ENCODE results near the gene GCC1.

The GCC1 gene, protein sequence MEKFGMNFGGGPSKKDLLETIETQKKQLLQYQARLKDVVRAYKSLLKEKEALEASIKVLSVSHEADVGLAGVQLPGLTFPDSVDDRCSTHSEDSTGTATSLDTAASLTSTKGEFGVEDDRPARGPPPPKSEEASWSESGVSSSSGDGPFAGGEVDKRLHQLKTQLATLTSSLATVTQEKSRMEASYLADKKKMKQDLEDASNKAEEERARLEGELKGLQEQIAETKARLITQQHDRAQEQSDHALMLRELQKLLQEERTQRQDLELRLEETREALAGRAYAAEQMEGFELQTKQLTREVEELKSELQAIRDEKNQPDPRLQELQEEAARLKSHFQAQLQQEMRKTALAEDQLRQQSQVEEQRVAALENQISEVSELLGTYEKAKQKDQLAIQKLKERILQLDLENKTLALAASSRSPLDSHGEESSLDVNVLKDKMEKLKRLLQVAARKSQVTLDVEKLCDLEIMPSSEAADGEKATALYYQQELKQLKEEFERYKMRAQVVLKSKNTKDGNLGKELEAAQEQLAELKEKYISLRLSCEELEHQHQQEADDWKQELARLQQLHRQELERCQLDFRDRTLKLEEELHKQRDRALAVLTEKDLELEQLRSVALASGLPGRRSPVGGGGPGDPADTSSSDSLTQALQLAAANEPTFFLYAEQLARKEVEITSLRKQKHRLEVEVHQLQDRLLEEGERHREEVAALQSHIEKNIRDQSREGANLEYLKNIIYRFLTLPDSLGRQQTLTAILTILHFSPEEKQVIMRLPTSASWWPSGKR

DNA sequence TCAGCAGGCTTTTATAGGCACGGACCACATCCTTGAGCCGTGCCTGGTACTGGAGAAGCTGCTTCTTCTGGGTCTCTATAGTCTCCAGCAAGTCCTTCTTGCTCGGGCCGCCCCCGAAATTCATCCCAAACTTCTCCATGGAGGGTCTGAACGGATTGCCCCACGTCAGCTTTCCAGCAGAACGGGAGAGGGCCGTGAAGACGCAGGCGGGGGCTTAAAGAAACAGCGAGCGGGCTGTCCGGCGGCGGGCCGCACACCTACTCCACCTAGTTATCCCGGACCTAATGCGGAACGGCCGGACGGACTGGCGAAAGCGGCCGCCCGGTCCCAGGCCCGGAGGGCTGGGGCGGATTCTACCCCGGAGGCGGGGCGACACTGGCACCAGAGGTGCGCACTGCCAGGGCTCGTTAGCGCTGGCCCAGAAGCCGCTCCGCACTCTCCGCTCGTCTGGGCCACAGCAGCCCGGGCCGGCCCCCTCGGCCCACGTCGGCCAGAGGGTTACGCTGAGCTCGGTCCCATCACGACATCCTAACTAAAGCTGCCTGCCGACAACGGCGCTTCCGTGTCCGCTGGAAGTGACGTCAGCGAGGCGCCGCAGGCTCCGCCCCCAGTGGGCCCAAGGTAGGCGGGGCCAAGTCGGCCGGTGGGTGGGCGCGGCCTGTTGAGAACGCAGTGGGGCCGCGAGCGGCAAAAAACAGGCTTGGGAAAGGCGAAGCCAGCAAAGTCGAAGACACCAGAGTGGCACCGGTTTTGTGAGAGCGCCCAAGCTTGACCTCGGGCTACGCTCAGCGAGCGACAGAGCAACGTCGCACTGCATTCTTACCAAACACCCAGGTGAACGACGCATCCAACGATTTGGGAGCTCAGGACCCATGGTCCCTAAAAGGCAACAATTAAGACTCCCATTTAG lies at the start of gene GCC1:
GCC1 (minus strand) TSS at position 553 of the 910 bp plus-strand sequence; CDS start at position 139, 414 bp downstream.
- peak; percentile 53 for DNase-seq

DNA sequence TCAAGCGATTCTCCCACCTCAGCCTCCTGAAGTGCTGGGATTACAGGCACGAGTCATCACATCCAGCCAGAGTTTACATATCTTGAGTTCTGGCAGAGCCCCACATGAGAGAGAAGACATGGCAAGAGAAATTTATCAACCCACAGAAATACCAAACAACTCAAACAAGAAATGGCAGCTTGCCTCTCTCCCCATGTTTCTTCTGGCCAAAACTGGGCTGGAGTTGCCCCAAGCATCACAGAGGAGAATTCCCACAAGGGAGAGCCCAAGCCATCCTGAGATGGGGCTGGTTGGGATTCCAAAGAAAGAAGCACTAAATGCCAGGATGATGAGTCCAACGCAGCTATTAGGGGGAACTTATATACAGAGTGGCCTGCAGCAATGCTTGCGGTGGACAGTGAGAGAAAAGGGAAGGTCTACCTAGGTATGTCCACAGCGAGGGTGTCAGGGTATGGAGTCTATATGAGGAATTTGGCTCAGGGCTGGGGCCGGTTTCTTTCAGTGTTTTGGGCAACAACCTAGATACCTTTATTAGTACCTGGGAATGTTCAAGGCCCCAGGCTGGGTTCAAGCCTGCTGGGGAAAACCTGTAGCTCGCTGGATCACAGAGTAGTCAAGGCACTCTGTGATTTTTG lies 47.0 kb upstream of the GCC1 start:
- DNase-seq: no peak

DNA sequence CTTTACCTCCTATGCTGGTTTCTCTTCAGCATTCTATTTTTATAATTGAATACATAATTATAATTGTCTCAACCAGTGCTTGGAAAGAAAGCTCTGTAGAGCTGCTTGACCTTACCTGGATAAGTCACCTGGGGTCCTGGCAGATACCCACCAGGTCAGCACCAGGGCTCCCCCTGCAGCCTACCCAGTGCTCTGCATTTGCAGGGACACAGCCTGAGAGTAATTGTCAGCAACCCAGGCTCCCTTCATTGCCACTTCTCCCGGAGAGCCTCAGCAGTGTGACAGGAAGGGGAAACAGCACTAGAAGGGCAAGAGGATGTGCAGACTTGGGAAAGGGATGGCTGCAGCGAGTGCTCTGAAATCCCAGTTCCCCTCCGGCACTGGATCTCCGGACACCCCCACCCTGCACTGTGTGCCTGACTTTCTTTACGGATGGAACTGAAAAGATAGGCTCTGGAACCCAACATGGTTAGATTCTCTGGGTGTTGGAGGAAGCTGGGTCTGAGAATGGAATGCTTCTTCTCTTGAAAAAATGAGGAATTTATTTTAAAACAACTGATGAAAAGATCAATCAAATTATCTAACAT lies 44.0 kb upstream of the GCC1 start:
- no peak for DNase-seq

DNA sequence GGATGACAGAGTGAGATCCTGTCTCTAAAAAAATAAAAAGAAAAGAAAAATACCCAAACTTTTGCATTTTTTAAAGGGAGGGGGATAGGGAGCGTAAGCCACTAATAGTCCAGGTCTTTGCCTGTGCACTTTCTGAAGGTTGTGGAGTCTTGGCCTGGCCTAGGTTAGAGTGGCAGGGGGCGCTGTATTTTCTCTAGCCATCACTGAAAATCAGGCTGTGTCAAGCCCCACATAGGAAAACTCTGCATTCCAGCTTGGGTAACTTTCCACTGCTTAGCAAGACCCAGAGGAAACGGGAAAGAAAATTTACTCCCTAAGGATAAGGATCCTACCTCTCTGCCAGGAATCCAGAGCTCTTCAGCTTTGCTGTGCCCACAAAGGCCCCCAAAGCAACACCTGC lies 43.0 kb upstream of the GCC1 start:
- DNase-seq: no peak

DNA sequence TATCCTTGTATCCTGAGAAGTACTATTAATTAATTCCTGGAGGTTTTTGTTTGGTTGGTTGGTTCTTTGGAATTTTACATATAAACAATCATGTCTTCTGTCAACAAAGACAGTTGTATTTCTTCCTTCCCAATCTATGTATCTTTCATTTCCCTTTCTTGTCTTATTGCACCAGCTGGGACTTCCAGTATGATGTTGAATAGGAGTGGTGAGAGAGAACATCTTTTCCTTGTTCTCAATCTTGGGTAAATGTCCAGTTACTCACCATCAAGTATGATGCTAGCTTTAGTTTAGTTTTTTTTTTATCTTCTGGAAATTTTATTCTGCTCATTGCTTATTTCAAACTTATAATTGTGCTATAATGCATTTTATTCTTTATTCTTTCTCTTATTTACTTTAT lies 39.9 kb upstream of the GCC1 start:
- no peak for DNase-seq

DNA sequence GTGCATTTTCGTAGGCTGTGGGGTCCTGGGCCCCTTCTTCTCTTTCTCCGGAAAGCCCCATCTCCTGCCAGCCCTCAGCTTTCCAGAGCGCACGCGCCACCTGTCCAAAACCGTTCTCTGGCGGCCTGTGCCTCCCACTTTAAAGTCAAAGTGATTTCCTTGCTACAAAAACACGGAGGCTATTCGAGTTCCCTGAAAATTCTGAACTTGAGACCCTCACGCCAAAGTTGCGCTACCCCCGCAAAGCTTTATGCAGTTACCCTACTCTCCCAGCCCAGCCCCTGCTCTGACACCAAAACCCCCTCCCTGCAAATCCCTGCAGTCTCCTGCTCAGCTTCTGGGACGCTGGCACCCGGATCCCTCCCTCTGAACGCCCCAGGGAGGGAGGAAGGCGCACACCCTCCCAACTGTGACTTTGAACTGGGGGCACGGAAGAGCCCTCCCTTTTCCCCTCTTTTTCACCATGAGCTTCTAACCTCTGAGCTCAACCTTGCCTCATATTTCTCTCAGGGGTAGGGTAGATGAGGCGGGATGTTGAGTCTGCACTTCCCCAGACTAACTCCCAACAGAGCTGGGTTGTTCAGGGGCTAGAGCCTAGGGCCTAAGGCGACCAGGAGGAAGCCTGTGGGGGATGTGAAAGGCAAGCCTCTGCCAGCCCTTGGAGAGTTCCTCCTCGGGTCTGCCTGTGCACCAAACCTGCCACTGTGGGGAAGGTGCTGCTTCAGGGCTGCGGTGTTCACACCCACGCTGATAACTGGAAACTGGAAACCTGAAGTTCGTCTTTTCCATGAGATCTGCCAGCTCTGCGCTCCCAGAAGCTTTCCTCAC lies 35.2 kb upstream of the GCC1 start:
- DNase-seq: no peak

DNA sequence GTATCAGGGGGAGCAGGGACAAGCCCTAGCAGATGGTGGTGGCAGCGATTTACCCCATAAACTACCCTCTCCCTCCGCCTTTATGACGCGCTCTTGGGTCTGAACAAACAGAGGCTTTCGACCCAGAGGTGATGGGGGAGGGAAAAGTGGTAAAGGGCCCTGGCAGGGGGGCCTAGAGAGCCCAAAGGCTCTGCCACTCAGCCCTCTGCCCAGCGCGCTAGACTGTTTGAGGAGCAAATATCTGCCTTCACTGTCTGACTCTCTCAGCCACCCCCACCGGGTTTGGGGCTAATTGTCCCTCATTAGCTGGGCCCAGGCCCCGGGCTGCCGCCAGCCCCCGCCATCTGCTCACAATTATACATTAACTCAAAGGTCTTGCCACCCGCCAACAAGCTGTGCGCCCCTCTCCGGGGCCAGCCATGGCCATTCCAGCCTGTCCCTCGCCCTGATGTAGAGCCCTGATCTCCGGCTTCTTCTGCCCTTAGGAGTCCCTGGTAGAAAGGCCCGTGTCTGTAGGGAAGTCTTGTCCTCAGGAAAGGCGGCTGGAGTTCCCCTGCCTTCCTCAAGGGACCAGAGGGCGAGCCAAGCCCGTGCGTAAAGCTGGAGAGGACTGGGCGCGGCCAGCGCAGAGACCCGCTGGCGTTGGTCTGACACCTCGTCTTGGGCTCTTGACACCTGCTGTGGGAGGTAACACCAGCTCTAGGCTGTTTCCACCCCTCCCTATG lies 34.4 kb upstream of the GCC1 start:
- no peak for DNase-seq

DNA sequence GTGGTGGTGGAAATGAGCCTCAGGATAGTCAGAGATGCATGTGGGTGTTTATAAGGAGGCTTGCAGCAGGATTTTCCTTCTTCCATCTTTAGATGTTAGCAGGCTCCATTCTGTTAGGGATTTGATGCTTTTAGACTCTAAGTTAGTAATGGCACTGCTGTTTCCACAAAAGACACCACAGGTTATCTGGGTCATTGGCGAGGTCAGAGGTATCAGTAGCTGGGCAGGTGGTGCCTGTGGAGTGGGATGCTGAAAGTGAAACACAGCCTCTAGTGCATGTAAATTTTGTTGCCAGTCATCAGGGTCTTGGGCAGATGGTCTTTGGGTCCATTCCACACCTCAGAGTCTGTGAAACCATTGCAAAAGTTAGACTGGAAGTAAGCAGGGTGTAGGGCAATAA lies 33.4 kb upstream of the GCC1 start:
- DNase-seq: no peak

DNA sequence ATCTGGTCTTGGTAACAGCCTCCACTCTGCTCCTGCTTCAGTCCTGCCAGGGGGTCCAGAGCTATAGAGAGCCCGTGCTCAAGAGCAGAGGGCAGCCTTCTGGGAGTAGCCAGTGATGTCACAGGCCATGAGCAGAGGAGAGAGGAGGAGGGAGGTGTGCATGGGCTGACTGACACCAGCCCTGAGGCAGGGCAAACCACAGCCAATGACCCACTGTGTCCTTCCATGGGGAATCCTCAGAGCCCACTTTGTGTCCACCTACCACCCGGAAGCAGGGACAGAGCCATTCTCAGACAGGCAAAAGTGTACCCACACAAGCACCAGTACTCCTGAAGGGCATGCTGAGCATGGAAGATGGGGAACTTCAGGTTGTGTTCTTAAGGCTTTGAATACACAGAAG lies 32.6 kb upstream of the GCC1 start, which contains the start of gene PAX4:
PAX4 (minus strand) TSS at position 101 of the 400 bp plus-strand sequence. CDS start 2,214 bp downstream, outside the sequence.
- no peak for DNase-seq

DNA sequence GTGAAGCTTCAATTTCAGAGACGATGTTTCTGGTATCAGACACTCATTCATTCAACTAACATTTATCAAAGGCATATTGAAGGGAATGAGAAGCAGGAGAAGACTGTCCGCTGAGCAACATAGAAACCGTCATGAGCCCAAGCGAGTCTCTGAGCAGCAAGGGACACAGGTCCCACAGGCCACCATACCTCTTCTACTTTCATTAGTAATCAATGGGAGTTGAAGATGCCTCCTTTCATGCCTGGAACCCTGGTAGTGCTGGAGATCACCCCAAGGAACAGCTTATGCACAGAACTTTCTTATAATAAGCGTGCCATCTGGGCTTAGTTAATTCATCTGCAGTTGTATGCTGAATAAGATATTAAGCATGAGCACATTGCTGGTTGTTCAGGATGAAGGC lies 31.3 kb upstream of the GCC1 start:
- no peak for DNase-seq

DNA sequence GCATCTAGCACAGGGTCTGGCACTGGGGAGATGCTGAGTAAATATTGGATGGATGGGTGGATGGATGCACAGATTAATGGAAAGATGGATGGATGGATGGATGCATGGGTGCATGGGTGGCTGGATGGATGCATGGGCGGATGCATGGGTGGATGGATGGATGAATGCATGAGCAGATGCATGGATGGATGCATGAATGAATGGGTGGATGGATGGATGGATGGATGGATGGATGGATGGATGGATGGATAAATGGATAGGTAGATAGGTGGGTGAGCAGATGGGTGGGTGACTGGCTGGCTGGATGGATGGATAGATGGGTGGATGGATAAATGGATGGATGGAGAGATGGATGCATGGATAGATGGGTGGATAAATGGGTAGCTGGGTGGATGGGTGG lies 26.9 kb upstream of the GCC1 start:
- no peak for DNase-seq

DNA sequence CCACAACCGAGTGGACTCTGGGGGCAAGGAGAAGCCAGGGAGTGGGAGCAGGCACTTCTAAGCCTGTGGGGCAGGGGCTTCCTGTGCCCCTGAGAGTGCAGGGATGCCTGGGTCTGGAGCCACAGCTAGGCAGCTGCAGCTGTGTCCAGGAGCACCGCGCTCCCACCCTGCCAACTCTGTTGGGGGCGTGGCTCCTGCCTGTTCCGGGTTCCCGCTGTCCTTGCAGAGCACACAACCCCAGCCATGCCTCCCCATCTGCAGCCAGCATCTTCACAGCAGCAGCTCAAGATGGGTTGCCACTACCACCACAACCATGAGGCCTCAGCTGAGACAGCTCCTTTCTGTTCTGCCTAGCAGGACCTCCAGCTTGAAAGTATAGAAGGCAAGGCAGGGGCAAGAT lies 23.9 kb upstream of the GCC1 start:
- DNase-seq: no peak

DNA sequence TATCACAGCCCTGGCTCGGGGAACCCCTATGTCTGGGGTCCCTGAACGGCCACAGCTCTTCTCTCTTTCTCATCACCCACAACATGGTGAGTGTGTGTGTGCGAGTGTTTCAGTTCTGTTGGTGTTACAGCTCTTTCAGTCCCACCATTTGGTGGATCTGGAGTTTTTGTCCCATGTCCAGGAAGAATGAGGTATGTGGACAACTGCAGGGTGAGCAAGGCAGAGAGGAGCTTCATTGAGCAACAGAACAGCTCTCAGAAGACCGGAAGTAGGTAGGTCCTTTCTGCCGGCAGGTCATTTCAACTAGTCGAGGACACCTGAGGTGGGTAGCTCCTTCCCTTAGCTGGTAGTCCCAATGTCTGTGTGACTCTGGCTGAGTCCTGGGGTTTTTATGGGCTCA lies 23.1 kb upstream of the GCC1 start:
- no peak for DNase-seq

DNA sequence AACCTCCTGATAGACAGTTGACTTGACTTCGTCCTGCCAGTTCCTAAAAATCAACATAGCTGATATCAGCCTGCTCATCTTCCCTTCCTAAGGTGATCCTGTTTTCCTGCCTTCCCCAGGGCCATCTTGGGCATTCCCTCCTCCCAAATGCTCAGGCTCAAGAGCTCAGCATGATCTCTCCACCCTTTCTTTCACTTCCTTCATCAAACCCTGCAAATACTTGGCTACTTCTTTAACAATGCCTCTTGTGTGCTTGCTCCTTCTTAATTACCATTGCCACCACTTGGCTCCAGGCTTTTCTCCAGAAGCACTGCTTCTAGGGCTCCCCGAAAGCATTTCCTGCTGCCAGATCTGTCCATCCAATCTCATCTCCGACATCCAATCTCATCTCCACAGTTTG lies 15.5 kb upstream of the GCC1 start:
- DNase-seq: no peak

DNA sequence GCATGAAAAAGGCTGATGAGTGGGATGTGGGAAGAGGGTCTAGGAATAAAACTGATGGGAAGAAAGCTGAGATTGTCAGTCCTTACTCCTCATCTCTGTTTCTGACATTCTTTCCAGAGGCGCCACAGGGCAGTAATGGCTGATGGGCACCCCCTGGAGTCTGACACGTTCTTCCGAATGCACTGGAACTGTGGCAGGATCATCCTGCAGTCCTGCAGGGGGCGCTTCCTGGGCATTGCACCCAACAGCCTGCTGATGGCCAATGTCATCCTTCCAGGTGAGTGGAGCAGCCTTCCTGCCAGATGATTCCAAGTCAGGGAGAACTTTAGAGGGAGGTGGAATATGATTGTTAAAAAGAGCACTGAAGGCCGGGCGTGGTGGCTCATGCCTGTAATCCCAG lies 12.9 kb upstream of the GCC1 start:
- DNase-seq: no peak

DNA sequence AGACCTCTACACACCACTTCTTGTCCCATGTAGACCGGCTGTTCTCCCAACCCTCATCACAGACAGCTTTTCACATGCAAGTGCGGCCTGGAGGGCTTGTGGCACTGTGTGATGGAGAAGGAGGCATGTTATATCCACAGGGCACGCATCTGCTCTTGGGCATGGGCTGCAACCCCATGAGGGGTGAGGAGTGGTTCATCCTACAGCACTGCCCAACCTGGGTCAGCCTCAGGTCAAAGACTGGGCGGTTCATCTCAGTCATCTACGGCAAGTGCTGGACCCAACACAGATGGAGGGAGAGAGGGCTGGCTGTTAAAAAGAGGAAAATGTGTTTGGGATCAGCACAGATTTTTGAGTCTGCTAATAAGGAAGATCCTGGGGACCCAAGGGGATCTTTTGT lies 10.3 kb upstream of the GCC1 start:
- DNase-seq: no peak

DNA sequence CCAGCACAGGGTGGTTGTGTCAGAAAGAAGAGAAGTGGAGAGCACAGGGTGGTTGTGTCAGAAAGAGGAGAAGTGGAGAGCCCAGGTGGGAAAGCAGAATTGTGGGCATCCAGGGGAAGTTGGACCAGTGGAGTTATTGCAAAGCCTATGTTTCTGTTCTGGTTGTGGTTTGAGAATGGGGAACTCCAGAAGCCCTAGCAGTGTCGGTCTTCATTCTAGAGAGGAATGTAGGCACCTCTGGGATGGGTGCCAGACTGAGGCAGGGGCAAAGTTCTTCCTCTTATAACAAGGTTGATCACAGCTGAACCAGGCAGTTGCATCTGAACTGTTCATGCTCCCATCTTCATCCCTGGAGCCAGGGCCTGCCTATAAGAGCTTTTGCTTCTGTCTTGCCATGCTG lies 9.1 kb upstream of the GCC1 start:
- DNase-seq: no peak

DNA sequence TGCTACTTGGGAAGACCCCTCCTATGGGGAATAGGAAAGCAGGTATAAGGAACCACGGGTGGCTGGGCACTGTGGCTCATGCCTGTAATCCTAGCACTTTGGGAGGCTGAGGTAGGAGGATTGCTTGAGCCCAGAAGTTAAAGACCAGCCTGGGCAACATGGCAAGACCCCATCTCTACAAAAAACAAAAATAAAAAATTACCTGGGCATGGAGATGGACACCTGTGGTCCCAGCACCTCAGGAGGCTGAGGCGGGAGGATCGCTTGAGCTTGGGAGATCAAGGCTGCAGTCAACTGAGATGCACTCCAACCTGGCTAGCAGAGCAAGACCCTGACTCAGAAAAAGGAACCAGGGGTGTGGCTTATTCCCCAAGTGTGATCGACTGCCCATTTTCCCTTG lies 7.2 kb upstream of the GCC1 start:
- DNase-seq: no peak

DNA sequence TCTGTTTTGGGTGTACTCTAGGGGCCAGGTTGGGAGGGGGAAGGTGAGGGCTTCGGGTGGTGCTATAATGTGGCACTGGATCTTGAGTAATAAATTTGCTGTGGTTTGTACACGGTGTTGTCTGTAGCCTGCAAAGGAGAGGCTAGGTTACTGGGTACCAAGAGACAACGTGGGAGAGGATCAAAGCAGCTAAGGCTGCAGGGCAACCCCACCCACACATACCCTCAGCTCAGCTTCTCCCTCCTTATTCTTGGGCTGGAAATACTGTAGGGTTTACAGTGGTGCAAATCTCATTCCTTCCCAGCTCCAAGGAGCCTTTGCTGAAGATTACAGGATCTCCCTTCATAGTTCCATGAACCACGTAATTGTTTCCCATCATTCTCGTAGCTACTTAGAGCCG lies 6.2 kb upstream of the GCC1 start:
- DNase-seq: no peak

DNA sequence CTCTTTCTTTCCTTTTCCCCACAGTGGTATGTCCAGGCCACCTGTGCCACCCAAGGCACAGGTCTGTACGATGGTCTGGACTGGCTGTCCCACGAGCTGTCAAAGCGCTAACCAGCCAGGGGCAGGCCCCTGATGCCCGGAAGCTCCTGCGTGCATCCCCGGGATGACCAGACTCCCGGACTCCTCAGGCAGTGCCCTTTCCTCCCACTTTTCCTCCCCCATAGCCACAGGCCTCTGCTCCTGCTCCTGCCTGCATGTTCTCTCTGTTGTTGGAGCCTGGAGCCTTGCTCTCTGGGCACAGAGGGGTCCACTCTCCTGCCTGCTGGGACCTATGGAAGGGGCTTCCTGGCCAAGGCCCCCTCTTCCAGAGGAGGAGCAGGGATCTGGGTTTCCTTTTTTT lies 5.8 kb upstream of the GCC1 start:
- no peak for DNase-seq

DNA sequence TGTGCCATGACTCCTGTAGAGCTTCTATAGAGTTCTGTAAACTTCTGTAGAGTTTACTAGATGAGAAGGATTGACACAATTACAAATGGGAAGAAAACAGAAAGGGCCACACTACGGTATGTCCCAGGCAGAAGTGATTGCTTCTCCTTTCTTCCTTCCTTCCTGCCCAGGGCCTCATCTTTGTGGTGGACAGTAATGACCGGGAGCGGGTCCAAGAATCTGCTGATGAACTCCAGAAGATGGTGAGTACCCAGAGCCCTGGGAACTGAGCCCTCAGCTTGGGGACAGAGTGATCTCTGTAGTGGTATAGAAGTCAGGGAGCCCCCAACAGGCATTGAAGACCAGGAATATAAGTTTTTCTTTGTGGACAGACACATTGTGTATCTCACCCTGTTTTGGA lies 4.5 kb upstream of the GCC1 start:
- DNase-seq: no peak

All from NCI-H1694 (cell line).